Colonic mucosa (tissue), 4 donors: Measurements from ENCODE around the gene EHBP1. TPM values are rescaled to one million over a fixed set of nuclear protein-coding genes. Genes with fewer than 3 reads are reported as not detected.

Experiments used
- DNase-seq: peaks from one replicate; pipeline ENCODE4 v3.0.0-alpha.2; 2020
- H3K27ac ChIP-seq: fragments of 200-600 bp; one replicate; pipeline ENCODE4 v1.8.0; 2021
- H3K27me3 ChIP-seq: fragments of 200-600 bp; one replicate; pipeline ENCODE4 v1.8.0; 2021
- H3K36me3 ChIP-seq: fragments of 200-600 bp; one replicate; pipeline ENCODE4 v1.8.0; 2021
- H3K4me1 ChIP-seq: fragments of 200-600 bp; one replicate; pipeline ENCODE4 v1.8.0; 2021; ENCODE audit warnings: mild to moderate bottlenecking
- H3K4me3 ChIP-seq: fragments of 200-600 bp; one replicate; pipeline ENCODE4 v1.8.0; 2021
- H3K9ac ChIP-seq, 2 donors: one replicate each; pipeline ENCODE4 v1.7.0; 2013; ENCODE audit warnings: control low read depth in 2 of 2, low read depth in 2 of 2, low read length in 2 of 2
- H3K9me3 ChIP-seq: fragments of 200-600 bp; one replicate; pipeline ENCODE4 v1.8.0; 2021
- CTCF ChIP-seq: fragments of 200-600 bp; IDR thresholded peaks from one replicate; pipeline ENCODE4 v1.8.0; 2022; ENCODE audit warnings: antibody characterized with exemption, mild to moderate bottlenecking
- intact Hi-C: fragments of 100-400 bp; cut with DNase I; formaldehyde crosslinking; loops from one replicate; pipeline ENCODE4 v1.14.1; 2022
- total RNA-seq, 2 donors: library from RNA; stranded (reverse); fragmentation: NEBNext Ultra II Directional in 1 of 2; extraction: Animal tissue kit (Norgen Biotek cat#: 25700) in 1 of 2; gene quantifications; one replicate each; pipeline ENCODE4 v1.2.1, GENCODE V29; 2021
- donor health status: healthy.
- donor health status: DM: no; HTN: no; CAD: no.
- donor health status: DM: no; HTN: no; CAD: no.

The EHBP1 gene
- total RNA-seq, 2 donors from 2014 or later = 23.6 to 32.7 TPM

- Histone ChIP-seq H3K36me3 (no peaks in the 10 kb centered on the region), H3K9ac (no peak overlapping the region), H3K27me3 (no peaks in the 10 kb centered on the region), H3K27ac (no peak overlapping the region), H3K4me1 (no peaks in the 10 kb centered on the region), H3K9me3 (no peaks in the 10 kb centered on the region), H3K4me3 (no peak overlapping the region)
- no peak for DNase-seq
- TF ChIP-seq CTCF = no peak
- intact Hi-C loops = no loop called here
Observed at GRCh38 chr2:62801814-62802523, 96.5 kb downstream of the EHBP1 start.

- Histone ChIP-seq H3K4me3 (no peak overlapping the region), H3K9ac (no peak overlapping the region), H3K27me3 (no peaks in the 10 kb centered on the region), H3K36me3 (no peaks in the 10 kb centered on the region), H3K27ac (no peak overlapping the region), H3K9me3 (no peaks in the 10 kb centered on the region), H3K4me1 (no peaks in the 10 kb centered on the region)
- no peak for DNase-seq
- intact Hi-C loops = no loop called here
- no peak for TF ChIP-seq CTCF
Observed at GRCh38 chr2:62803961-62804360, 98.4 kb downstream of the EHBP1 start.

- no peak overlapping the region for H3K4me3 ChIP-seq
- no peak for TF ChIP-seq CTCF
- no peaks in the 10 kb centered on the region for H3K4me1 ChIP-seq
- intact Hi-C loops = no loop called here
- no peak for DNase-seq
- H3K9me3 ChIP-seq = no peaks in the 10 kb centered on the region
- H3K27me3 ChIP-seq = no peaks in the 10 kb centered on the region
- H3K9ac ChIP-seq = no peak overlapping the region
- no peak overlapping the region for H3K27ac ChIP-seq
- no peaks in the 10 kb centered on the region for H3K36me3 ChIP-seq
Observed at GRCh38 chr2:62806231-62806630, 100.7 kb downstream of the EHBP1 start.

GRCh38 chr2:62808554-62808953 lies 103.0 kb downstream of the EHBP1 start:
- no peak for DNase-seq
- Histone ChIP-seq H3K27me3 (no peaks in the 10 kb centered on the region), H3K4me3 (no peak overlapping the region), H3K4me1 (no peaks in the 10 kb centered on the region), H3K36me3 (no peaks in the 10 kb centered on the region), H3K27ac (no peak overlapping the region), H3K9ac (no peak overlapping the region), H3K9me3 (no peaks in the 10 kb centered on the region)
- TF ChIP-seq CTCF = no peak
- intact Hi-C loops = no loop called here

- no peak overlapping the region for H3K9ac ChIP-seq
- H3K27me3 ChIP-seq = no peaks in the 10 kb centered on the region
- no peaks in the 10 kb centered on the region for H3K36me3 ChIP-seq
- no peak overlapping the region for H3K27ac ChIP-seq
- no peak for TF ChIP-seq CTCF
- no peak overlapping the region for H3K4me3 ChIP-seq
- no peaks in the 10 kb centered on the region for H3K9me3 ChIP-seq
- intact Hi-C loops = no loop called here
- DNase-seq = no peak
- no peaks in the 10 kb centered on the region for H3K4me1 ChIP-seq
Observed at GRCh38 chr2:62811086-62811485, 105.6 kb downstream of the EHBP1 start.
